Hematopoietic multipotent progenitor cell (in vitro differentiated cells): Measurements from ENCODE around the gene FBXO10. TPM values are rescaled to one million over a fixed set of nuclear protein-coding genes. Genes with fewer than 3 reads are reported as not detected.
"Not testable (repeated sequence)": the region's sequence is repeated elsewhere in the genome, so short reads cannot be mapped to it uniquely, and the experiment has no call there.

Experiments used
- DNase-seq, 3 donors: peaks; one replicate each; pipeline ENCODE4 v3.0.0-alpha.2; 2011 to 2015; ENCODE audit warnings: low read depth in 2 of 3, low spot score in 2 of 3
- total RNA-seq: library from RNA; depleted of rRNA; stranded (reverse); fragments of >200 nt; gene quantifications from one replicate; pipeline ENCODE4 v1.2.3, GENCODE V29; 2012

The FBXO10 gene
- total RNA-seq, 1 donor: 4.6 TPM

GRCh38 chr9:37485389-37486255 is 90.6 kb downstream of the FBXO10 start, which contains the start of gene POLR1E:
TSS of gene POLR1E (plus strand) at chr9:37485948. CDS start at chr9:37486048, 100 bp downstream.
- DNase-seq: peak; percentile 93 to 94 (median 93)

- DNase-seq: no peak
These were observed 95.4 kb downstream of the FBXO10 start for GRCh38 chr9:37480759-37481158.

- not testable (repeated sequence) for DNase-seq
These were observed 98.1 kb downstream of the FBXO10 start for GRCh38 chr9:37477987-37478619.

GRCh38 chr9:37477443-37477842 is 98.7 kb downstream of the FBXO10 start:
- not testable (repeated sequence) for DNase-seq

GRCh38 chr9:37476930-37477329 is 99.2 kb downstream of the FBXO10 start:
- DNase-seq: no peak

GRCh38 chr9:37474438-37474837 is 101.7 kb downstream of the FBXO10 start:
- DNase-seq: no peak

GRCh38 chr9:37473982-37474381 is 102.2 kb downstream of the FBXO10 start:
- not testable (repeated sequence) for DNase-seq

- peak in 1 of 3 donors; percentile 25 for DNase-seq
These were observed 104.1 kb downstream of the FBXO10 start for GRCh38 chr9:37471942-37472684.

GRCh38 chr9:37468620-37469019 is 107.6 kb downstream of the FBXO10 start:
- no peak for DNase-seq

- DNase-seq: not testable (repeated sequence)
These were observed 108.7 kb downstream of the FBXO10 start for GRCh38 chr9:37467530-37467929.

- peak in 2 of 3 donors; percentile 54 to 57 for DNase-seq
These were observed 110.0 kb downstream of the FBXO10 start for GRCh38 chr9:37466037-37466709.

- DNase-seq: peak; percentile 94 to 100 (median 99)
These were observed 110.7 kb downstream of the FBXO10 start, which contains the start of gene ZBTB5 for GRCh38 chr9:37465249-37466036. TSS of gene ZBTB5 (minus strand) at chr9:37465450. CDS start at chr9:37442551, 22,899 bp downstream.

- peak; percentile 70 to 87 (median 81) for DNase-seq
These were observed 111.5 kb downstream of the FBXO10 start for GRCh38 chr9:37464426-37465248.

GRCh38 chr9:37464006-37464405 is 112.2 kb downstream of the FBXO10 start:
- DNase-seq: no peak

Other genes starting within 250 kb of the FBXO10 start
- 184 TPM for gene GRHPR, start 153.7 kb downstream of the FBXO10 start, total RNA-seq
- gene ZBTB5, start 110.9 kb downstream of the FBXO10 start, total RNA-seq: 21.3 TPM
- 23.4 TPM for gene POLR1E, start 90.4 kb downstream of the FBXO10 start, total RNA-seq
- 49.0 TPM for gene TOMM5, start 16.2 kb upstream of the FBXO10 start, total RNA-seq
- under 0.01 TPM for gene FRMPD1, start 74.6 kb upstream of the FBXO10 start, total RNA-seq
- gene TRMT10B, start 177.4 kb upstream of the FBXO10 start, total RNA-seq: 3.2 TPM
- 46.9 TPM for gene EXOSC3, start 208.7 kb upstream of the FBXO10 start, total RNA-seq
- gene DCAF10, start 224.4 kb upstream of the FBXO10 start, total RNA-seq: 14.3 TPM